HepG2 (cell line): Measurements from ENCODE around the gene C3orf18.

Experiments used
- CTCF ChIP-seq: sonication (generic); formaldehyde crosslinking; IDR thresholded peaks from 2 replicates; pipeline ENCODE4 v1.5.0; 2020; ENCODE audit warnings: mild to moderate bottlenecking, missing genetic modification reagents, moderate library complexity
- ELF4 ChIP-seq: sonication (generic); formaldehyde crosslinking; IDR thresholded peaks from 2 replicates; pipeline ENCODE4 v1.5.0; 2020; ENCODE audit warnings: missing genetic modification reagents, mild to moderate bottlenecking, moderate library complexity, borderline replicate concordance
- ETV6 ChIP-seq: sonication (generic); formaldehyde crosslinking; conservative IDR thresholded peaks from 2 replicates; pipeline ENCODE4 v1.4.0; 2020; ENCODE audit warnings: missing genetic modification reagents
- EZH2 ChIP-seq: conservative IDR thresholded peaks from 2 replicates; pipeline ENCODE4 v1.6.1; 2012; ENCODE audit warnings: mild to moderate bottlenecking, low read depth, low read length, moderate library complexity
- KAT7 ChIP-seq: IDR thresholded peaks from 2 replicates; pipeline ENCODE4 v1.6.1; 2018; ENCODE audit warnings: borderline replicate concordance, missing compliant biosample characterization
- POLR2A ChIP-seq, 2 experiments: IDR thresholded peaks; 2 replicates each; pipeline ENCODE4 v1.6.1; 2011; ENCODE audit warnings: low read depth in 2 of 2, low read length in 2 of 2, mild to moderate bottlenecking in 1 of 2, moderate library complexity in 1 of 2; ENCODE audit not compliant: insufficient read depth in 1 of 2
- POLR2AphosphoS5 ChIP-seq: IDR thresholded peaks from 2 replicates; pipeline ENCODE4 v1.6.1; 2012; ENCODE audit warnings: low read depth, low read length
- RAD21 ChIP-seq: fragments of 450-650 bp; formaldehyde crosslinking; IDR thresholded peaks from 2 replicates; pipeline ENCODE4 v1.5.0; 2020; ENCODE audit warnings: mild to moderate bottlenecking
- XRCC5 ChIP-seq: fragments of 200-400 bp; formaldehyde crosslinking; optimal IDR thresholded peaks from 2 replicates; pipeline ENCODE3; 2017; ENCODE audit warnings: mild to moderate bottlenecking, low read length
- ZMAT3 ChIP-seq: sonication (generic); formaldehyde crosslinking; conservative IDR thresholded peaks from 2 replicates; pipeline ENCODE4 v1.7.0; 2021; ENCODE audit warnings: missing genetic modification reagents
- ZNF136 ChIP-seq: sonication (generic); formaldehyde crosslinking; IDR thresholded peaks from 2 replicates; pipeline ENCODE4 v1.8.1; 2022; ENCODE audit warnings: low read depth, mild to moderate bottlenecking, moderate library complexity, missing genetic modification reagents
- ZNF564 ChIP-seq: sonication (generic); formaldehyde crosslinking; IDR thresholded peaks from 2 replicates; pipeline ENCODE4 v1.8.1; 2023; ENCODE audit warnings: mild to moderate bottlenecking, missing genetic modification reagents

GRCh38 chr3:50562861-50563260, 4.7 kb downstream of the C3orf18 start:
- TF ChIP-seq KAT7 (CRISPR knock-in tag) (no peak), ELF4 (CRISPR knock-in tag) (no peak), RAD21 (CRISPR knock-in tag) (no peak), ZNF136 (CRISPR knock-in tag) (no peak), CTCF (CRISPR knock-in tag) (no peak), EZH2 (no peak), POLR2A (IDR thresholded peaks at IDR 0.05; ENCODE audit: insufficient read depth in 1 of 2, low read depth in 2 of 2, low read length in 2 of 2) (no peak), ZNF564 (no peak), POLR2AphosphoS5 (no peak), ZMAT3 (CRISPR knock-in tag) (no peak), ETV6 (CRISPR knock-in tag) (no peak), XRCC5 (no peak)
